Ishikawa (cell line): Measurements from ENCODE around the gene TMEM51.

ENCODE experiments used
- CREB1 ChIP-seq: IDR thresholded peaks from 2 replicates; pipeline ENCODE4 v1.6.1; 2012; ENCODE audit warnings: low read depth
- EP300 ChIP-seq: IDR thresholded peaks from 2 replicates; pipeline ENCODE4 v1.6.1; 2012; ENCODE audit warnings: borderline replicate concordance
- NFIC ChIP-seq: IDR thresholded peaks from 2 replicates; pipeline ENCODE4 v1.6.1; 2012
- RAD21 ChIP-seq: IDR thresholded peaks from 2 replicates; pipeline ENCODE4 v1.6.1; 2012; ENCODE audit warnings: low read depth
- REST ChIP-seq: IDR thresholded peaks from 2 replicates; pipeline ENCODE4 v1.6.1; 2012; ENCODE audit warnings: low read depth, mild to moderate bottlenecking

- TF ChIP-seq REST (no peak), EP300 (no peak), CREB1 (no peak), RAD21 (no peak), NFIC (no peak)
These were observed 61.6 kb downstream of the TMEM51 start for GRCh38 chr1:15215116-15215515.
